ENCODE data around the gene RNF182. TPM values are rescaled to one million over a fixed set of nuclear protein-coding genes. Genes with fewer than 3 reads are reported as not detected.

The RNF182 gene
- total RNA-seq, 1 donor from 2014 or later = 2.3 TPM

DNA sequence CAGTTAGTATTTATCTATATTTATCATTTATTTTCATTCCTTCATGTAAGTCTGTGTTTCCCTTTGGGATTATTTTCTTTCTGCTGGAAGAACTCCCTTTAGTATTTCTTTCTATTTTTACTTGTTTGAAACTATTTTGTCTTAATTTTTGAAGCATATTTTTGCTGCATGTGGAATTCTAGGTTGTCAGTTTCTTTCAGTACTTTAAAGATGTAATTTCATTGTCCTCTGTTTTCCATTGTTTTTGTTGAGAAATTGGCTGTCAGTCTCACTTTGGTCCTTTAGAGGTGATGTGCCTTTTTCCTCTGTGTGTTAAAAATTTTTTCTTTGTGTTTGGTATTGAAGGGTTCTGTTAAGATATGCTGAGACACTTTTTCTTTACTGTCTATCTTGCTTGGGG, 17.1 kb downstream of the RNF182 start:
- Mint-ChIP-seq H3K36me3 (ENCODE audit: low read depth) (peaks cover 10% of the 10 kb centered on the region), H3K4me1 (no peaks in the 10 kb centered on the region), H3K4me3 (no peak overlapping the region), H3K27me3 (ENCODE audit: low read depth) (no peaks in the 10 kb centered on the region), H3K9me3 (peaks cover 16% of the 10 kb centered on the region), H3K27ac (ENCODE audit: unreplicated experiment) (no peak overlapping the region)
- DNase-seq (ENCODE audit: low read depth, low spot score) = no peak
- TF ChIP-seq, protein P1, sequence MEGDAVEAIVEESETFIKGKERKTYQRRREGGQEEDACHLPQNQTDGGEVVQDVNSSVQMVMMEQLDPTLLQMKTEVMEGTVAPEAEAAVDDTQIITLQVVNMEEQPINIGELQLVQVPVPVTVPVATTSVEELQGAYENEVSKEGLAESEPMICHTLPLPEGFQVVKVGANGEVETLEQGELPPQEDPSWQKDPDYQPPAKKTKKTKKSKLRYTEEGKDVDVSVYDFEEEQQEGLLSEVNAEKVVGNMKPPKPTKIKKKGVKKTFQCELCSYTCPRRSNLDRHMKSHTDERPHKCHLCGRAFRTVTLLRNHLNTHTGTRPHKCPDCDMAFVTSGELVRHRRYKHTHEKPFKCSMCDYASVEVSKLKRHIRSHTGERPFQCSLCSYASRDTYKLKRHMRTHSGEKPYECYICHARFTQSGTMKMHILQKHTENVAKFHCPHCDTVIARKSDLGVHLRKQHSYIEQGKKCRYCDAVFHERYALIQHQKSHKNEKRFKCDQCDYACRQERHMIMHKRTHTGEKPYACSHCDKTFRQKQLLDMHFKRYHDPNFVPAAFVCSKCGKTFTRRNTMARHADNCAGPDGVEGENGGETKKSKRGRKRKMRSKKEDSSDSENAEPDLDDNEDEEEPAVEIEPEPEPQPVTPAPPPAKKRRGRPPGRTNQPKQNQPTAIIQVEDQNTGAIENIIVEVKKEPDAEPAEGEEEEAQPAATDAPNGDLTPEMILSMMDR (conservative IDR thresholded peaks at IDR 0.05) = no peak

DNA sequence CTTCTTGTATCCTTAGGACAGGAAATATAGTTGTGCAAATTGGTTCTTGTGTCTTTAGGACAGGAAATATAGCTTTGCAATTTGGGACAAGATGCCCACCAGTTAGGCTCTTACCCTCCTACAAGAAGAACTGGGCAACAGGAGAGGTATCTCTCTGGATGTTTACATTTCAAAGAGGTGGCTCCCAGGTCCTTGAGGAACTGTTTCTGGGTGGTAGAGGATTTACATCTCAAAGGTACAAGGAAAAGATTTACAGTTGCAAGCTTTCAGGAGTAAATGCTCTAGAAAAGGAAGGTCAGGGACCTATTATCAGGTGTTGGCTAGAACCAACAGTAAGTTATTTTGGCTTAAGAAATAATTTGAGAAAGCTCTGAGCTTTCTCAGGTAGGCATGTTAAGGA, 19.2 kb downstream of the RNF182 start:
- H3K27me3 Mint-ChIP-seq (ENCODE audit: low read depth) = no peaks in the 10 kb centered on the region
- no peak overlapping the region for H3K27ac Mint-ChIP-seq (ENCODE audit: unreplicated experiment)
- no peaks in the 10 kb centered on the region for H3K4me1 Mint-ChIP-seq
- H3K4me3 Mint-ChIP-seq = no peak overlapping the region
- H3K36me3 Mint-ChIP-seq (ENCODE audit: low read depth) = peaks cover 17% of the 10 kb centered on the region
- no peak for DNase-seq (ENCODE audit: low read depth, low spot score)
- TF ChIP-seq, protein P1 (conservative IDR thresholded peaks at IDR 0.05) = no peak
- peaks cover 22% of the 10 kb centered on the region for H3K9me3 Mint-ChIP-seq

DNA sequence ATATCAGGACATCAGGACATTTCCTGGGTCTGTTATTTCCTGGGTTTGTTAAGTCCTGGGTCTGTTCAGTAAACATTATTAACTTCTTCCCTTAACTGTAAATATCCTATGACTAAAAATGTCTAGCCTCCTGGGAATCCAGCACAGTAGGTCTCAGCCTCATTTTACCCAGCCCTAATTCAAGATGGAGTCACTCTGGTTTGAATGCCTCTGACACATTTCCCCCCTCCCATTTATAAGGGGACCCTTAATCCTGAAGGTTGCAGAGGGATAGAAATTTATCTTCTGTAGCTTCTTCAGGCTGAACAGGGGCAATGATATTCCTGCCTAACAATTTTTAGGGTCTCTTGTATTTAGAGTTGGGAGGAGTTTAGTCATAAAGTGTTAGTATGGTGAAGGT, 21.8 kb downstream of the RNF182 start:
- DNase-seq (ENCODE audit: low read depth, low spot score) = no peak
- no peak overlapping the region for H3K4me3 Mint-ChIP-seq
- TF ChIP-seq, protein P1 (conservative IDR thresholded peaks at IDR 0.05) = no peak
- H3K9me3 Mint-ChIP-seq = peaks cover 30% of the 10 kb centered on the region
- no peaks in the 10 kb centered on the region for H3K27me3 Mint-ChIP-seq (ENCODE audit: low read depth)
- peaks cover 22% of the 10 kb centered on the region for H3K36me3 Mint-ChIP-seq (ENCODE audit: low read depth)
- no peaks in the 10 kb centered on the region for H3K4me1 Mint-ChIP-seq
- no peak overlapping the region for H3K27ac Mint-ChIP-seq (ENCODE audit: unreplicated experiment)

DNA sequence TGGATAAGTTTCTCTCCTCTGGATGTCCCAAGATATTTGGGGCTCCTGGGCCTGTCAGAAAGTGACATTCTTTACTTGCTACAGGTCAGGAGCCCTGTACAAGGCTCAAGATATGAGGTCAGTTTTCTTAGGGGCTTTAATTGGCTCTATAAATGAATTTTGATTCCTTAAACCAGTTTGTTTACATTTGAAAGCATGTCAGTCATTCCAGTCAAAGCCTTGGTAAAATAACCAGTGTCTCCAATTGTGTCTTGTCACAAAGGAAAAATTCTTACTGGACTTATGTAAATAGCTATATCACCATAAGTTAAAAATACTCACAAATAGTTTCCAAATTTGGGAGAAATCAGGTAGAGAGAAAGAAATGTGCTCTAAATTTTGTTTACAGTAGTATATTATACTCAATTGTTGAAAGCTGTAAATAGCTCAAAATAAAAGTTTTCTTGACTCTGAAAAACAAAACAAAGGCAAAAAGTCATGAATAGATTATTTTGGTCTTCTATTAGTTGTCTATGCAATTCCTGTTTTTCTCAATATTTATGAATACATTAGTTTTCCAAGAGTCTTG, 22.9 kb downstream of the RNF182 start:
- Mint-ChIP-seq H3K27me3 (ENCODE audit: low read depth) (no peaks in the 10 kb centered on the region), H3K4me3 (no peak overlapping the region), H3K27ac (ENCODE audit: unreplicated experiment) (no peak overlapping the region), H3K36me3 (ENCODE audit: low read depth) (peaks cover 23% of the 10 kb centered on the region), H3K9me3 (peaks cover 28% of the 10 kb centered on the region), H3K4me1 (no peaks in the 10 kb centered on the region)
- no peak for DNase-seq (ENCODE audit: low read depth, low spot score)
- TF ChIP-seq, protein P1 (conservative IDR thresholded peaks at IDR 0.05) = no peak

DNA sequence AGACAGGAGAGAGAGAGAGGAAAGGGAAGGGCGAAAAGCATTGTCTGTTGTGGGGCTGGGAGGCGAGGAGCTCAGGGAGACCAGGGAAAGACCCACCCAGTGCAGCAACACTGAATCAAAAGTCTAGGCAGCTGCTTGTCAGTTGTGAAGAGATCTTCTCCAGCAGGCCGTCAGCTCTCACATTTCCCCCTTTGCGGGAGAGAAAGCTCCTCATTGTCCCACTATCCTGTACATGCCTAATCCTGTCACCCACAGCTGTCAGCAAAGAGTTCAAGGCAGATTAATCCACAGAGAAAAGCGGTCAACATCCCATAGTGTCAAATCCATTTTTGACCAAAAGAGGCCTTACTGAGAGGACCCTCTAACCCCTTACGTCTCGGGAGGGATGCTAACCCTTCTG, 27.3 kb downstream of the RNF182 start:
- Mint-ChIP-seq H3K27me3 (ENCODE audit: low read depth) (no peaks in the 10 kb centered on the region), H3K4me1 (no peaks in the 10 kb centered on the region), H3K4me3 (no peak overlapping the region), H3K36me3 (ENCODE audit: low read depth) (peaks cover 16% of the 10 kb centered on the region), H3K9me3 (peaks cover 20% of the 10 kb centered on the region), H3K27ac (ENCODE audit: unreplicated experiment) (no peak overlapping the region)
- DNase-seq (ENCODE audit: low read depth, low spot score) = no peak
- TF ChIP-seq, protein P1 (conservative IDR thresholded peaks at IDR 0.05) = no peak

All from neural crest cell (in vitro differentiated cells).